SK-N-SH (cell line): ENCODE measurements around the gene CDC42BPG. TPM values are rescaled to one million over a fixed set of nuclear protein-coding genes. Genes with fewer than 3 reads are reported as not detected.

Experiments used
- CTCF ChIA-PET: fragments of 300-600, 350-600 bp; formaldehyde crosslinking; extraction: SDS; loops from one replicate; lab custom pipeline; 2021; lab: Yijun Ruan, JAX
- POLR2A ChIA-PET: fragments of 350-600 bp; sonication (Branson Sonifier 250); formaldehyde crosslinking; extraction: SDS; loops from one replicate; lab custom pipeline; 2020; ENCODE audit warnings: antibody characterized with exemption, inconsistent platforms; lab: Yijun Ruan, JAX
- DNase-seq: peaks from one replicate; pipeline ENCODE4 v3.0.0; 2012
- H2AFZ ChIP-seq: fragments of 200-600 bp; sonication (generic); 2 replicates; pipeline ENCODE4 v1.8.1; 2016; ENCODE audit warnings: antibody characterized with exemption, mild to moderate bottlenecking, low read depth
- H3F3A ChIP-seq: fragments of 200-600 bp; sonication (generic); replicated peaks from 2 replicates; pipeline ENCODE3; 2016; ENCODE audit warnings: antibody characterized with exemption, mild to moderate bottlenecking; ENCODE audit not compliant: insufficient read depth
- H3K27ac ChIP-seq, 2 experiments: fragments of 200-500 bp in 1 of 2; fragments of 200-600 bp in 1 of 2; sonication (Bioruptor generic) in 1 of 2; sonication (generic), shearing (Covaris generic) in 1 of 2; 2 replicates each; pipeline versions ENCODE4 v1.5.1 to v1.6.1; 2014 to 2016; ENCODE audit warnings: low read depth in 2 of 2, inconsistent platforms in 1 of 2, low read length in 1 of 2, mild to moderate bottlenecking in 1 of 2, mixed read lengths in 1 of 2
- H3K27me3 ChIP-seq: fragments of 200-600 bp; sonication (generic), shearing (Covaris generic); 2 replicates; pipeline ENCODE4 v1.6.1; 2016; ENCODE audit warnings: mixed run types; ENCODE audit not compliant: insufficient read depth
- H3K36me3 ChIP-seq, 2 experiments: fragments of 200-500 bp in 1 of 2; fragments of 200-600 bp in 1 of 2; sonication (Bioruptor generic) in 1 of 2; sonication (generic) in 1 of 2; replicated peaks in 1 of 2; 2 replicates each; pipeline versions ENCODE3 to v1.5.1; 2014 to 2016; ENCODE audit warnings: low read length in 1 of 2, mild to moderate bottlenecking in 1 of 2; ENCODE audit not compliant: insufficient read depth in 2 of 2, control insufficient read depth in 1 of 2
- H3K4me1 ChIP-seq, 2 experiments: fragments of 200-500 bp in 1 of 2; fragments of 200-600 bp in 1 of 2; sonication (Bioruptor generic) in 1 of 2; sonication (generic), shearing (Covaris generic) in 1 of 2; 2 replicates each; pipeline versions ENCODE4 v1.5.1 to v1.6.1; 2014 to 2016; ENCODE audit warnings: low read depth in 1 of 2, low read length in 1 of 2, mixed run types in 1 of 2; ENCODE audit not compliant: insufficient read depth in 2 of 2, control insufficient read depth in 1 of 2
- H3K4me2 ChIP-seq: fragments of 200-600 bp; sonication (generic), shearing (Covaris generic); 2 replicates; pipeline ENCODE4 v1.6.1; 2017; ENCODE audit warnings: mixed run types
- H3K4me3 ChIP-seq, 2 experiments: fragments of 200-500 bp in 1 of 2; fragments of 200-600 bp in 1 of 2; sonication (Bioruptor generic) in 1 of 2; sonication (generic), shearing (Covaris generic) in 1 of 2; 2 replicates each; pipeline versions ENCODE4 v1.5.1 to v1.8.1; 2014 to 2016; ENCODE audit warnings: low read depth in 2 of 2, inconsistent platforms in 1 of 2, low read length in 1 of 2, mild to moderate bottlenecking in 1 of 2, mixed read lengths in 1 of 2, moderate library complexity in 1 of 2
- H3K79me2 ChIP-seq: fragments of 200-600 bp; sonication (generic); 2 replicates; pipeline ENCODE4 v1.8.1; 2017; ENCODE audit warnings: mild to moderate bottlenecking; ENCODE audit not compliant: insufficient read depth
- H3K9ac ChIP-seq: fragments of 200-600 bp; sonication (generic); 2 replicates; pipeline ENCODE4 v1.6.1; 2017; ENCODE audit warnings: mixed run types
- H3K9me2 ChIP-seq: fragments of 200-600 bp; sonication (generic); 2 replicates; pipeline ENCODE4 v1.6.1; 2017; ENCODE audit warnings: mixed run types
- H3K9me3 ChIP-seq: fragments of 200-600 bp; sonication (generic); 2 replicates; pipeline ENCODE4 v1.6.1; 2017; ENCODE audit warnings: mixed run types, mild to moderate bottlenecking, moderate library complexity
- H4K20me1 ChIP-seq: fragments of 200-600 bp; sonication (generic); 2 replicates; pipeline ENCODE4 v1.6.1; 2017; ENCODE audit warnings: mild to moderate bottlenecking, mixed run types; ENCODE audit not compliant: insufficient read depth
- ELF1 ChIP-seq: IDR thresholded peaks from 2 replicates; pipeline ENCODE4 v1.4.0; 2012
- FOSL2 ChIP-seq: IDR thresholded peaks from 2 replicates; pipeline ENCODE4 v1.4.0; 2012; ENCODE audit warnings: low read depth, mild to moderate bottlenecking, moderate library complexity, borderline replicate concordance
- GATA2 ChIP-seq: sonication (generic); formaldehyde crosslinking; IDR thresholded peaks from 2 replicates; pipeline ENCODE4 v1.5.0; 2020; ENCODE audit warnings: mild to moderate bottlenecking, missing genetic modification reagents
- MXI1 ChIP-seq: IDR thresholded peaks from 2 replicates; pipeline ENCODE4 v1.6.1; 2012; ENCODE audit warnings: mild to moderate bottlenecking, low read depth, low read length, improper control_type of control experiment
- NRF1 ChIP-seq: IDR thresholded peaks from 2 replicates; pipeline ENCODE4 v1.6.1; 2012; ENCODE audit warnings: low read depth, mild to moderate bottlenecking, low read length
- RAD21 ChIP-seq: IDR thresholded peaks from 2 replicates; pipeline ENCODE4 v1.6.1; 2012; ENCODE audit warnings: mild to moderate bottlenecking, low read length
- RFX5 ChIP-seq: IDR thresholded peaks from 2 replicates; pipeline ENCODE4 v1.6.1; 2012; ENCODE audit warnings: mild to moderate bottlenecking, improper control_type of control experiment, low read length
- TEAD4 ChIP-seq: IDR thresholded peaks from 2 replicates; pipeline ENCODE4 v1.4.0; 2012; ENCODE audit warnings: mild to moderate bottlenecking, borderline replicate concordance; ENCODE audit not compliant: insufficient read depth
- WGBS: methylation state at CpG from one replicate; pipeline ENCODE4 v1.1.6; 2017; ENCODE audit warnings: low lambda C conversion rate; 5-methylcytosine and 5-hydroxymethylcytosine counted together
- polyA plus RNA-seq, 3 experiments: library from polyadenylated mRNA; depleted of rRNA; stranded (reverse); fragments of >200 nt; gene quantifications; 2 replicates each; pipeline ENCODE4 v1.2.3, GENCODE V29; 2012
- TF ChIP-seq, protein P1 (sequence below): IDR thresholded peaks from 2 replicates; pipeline ENCODE4 v1.4.0; 2012; ENCODE audit warnings: low read depth, borderline replicate concordance
- TF ChIP-seq, protein P2 (sequence below): fragments of 150-350 bp; IDR thresholded peaks from 2 replicates; pipeline ENCODE4 v1.6.1; 2017; ENCODE audit warnings: antibody characterized with exemption, low read length, low read depth, borderline replicate concordance
- TF ChIP-seq, protein P3 (sequence below): IDR thresholded peaks from 2 replicates; pipeline ENCODE4 v1.4.0; 2012; ENCODE audit warnings: low read depth, borderline replicate concordance
- TF ChIP-seq, protein P4 (sequence below): IDR thresholded peaks from 2 replicates; pipeline ENCODE4 v1.6.1; 2012; ENCODE audit warnings: mild to moderate bottlenecking, low read depth, low read length, moderate library complexity

The CDC42BPG gene
- polyA plus RNA-seq, 1 of the 3 experiments (the other 2 are of a cell fraction): 0.33 TPM

DNA sequence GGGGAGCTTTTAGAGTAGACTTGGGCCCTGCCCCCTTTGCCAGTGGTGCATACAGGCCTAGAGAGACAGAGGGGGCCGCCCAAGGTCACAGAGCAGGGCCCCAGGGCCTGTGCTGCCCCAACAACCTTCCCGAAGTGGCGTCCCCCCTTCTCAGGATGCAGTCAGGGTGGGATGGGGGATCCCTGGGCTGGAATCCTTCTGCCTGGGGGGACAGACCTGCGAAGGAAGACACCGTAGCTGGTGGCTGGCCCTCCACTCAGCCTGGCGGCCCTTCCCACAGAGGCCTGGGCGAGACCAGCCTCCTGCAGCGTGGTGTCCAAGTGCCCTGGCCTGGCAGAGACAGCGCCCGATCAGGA is 48.4 kb upstream of the CDC42BPG start:
- CTCF ChIA-PET: interaction anchor here (0.9 to 26.7 kb wide), 8 partner anchors 16 to 121 kb away, joined by 3 to 530 read pairs (median 5); partner anchors contain the start of genes ARL2, CDC42BPG and PPP2R5B
- no peak overlapping the region for H3K4me2 ChIP-seq
- POLR2A ChIA-PET: interaction anchor here (0.6 to 0.7 kb wide), 2 partner anchors 10 to 28 kb away, joined by 3 to 4 read pairs; no protein-coding TSS in a partner anchor
- no peaks in the 10 kb centered on the region for H4K20me1 ChIP-seq
- H3K9me2 ChIP-seq: no peaks in the 10 kb centered on the region
- H3K9ac ChIP-seq: no peak overlapping the region
- no peak for DNase-seq
- H3K4me1 ChIP-seq: peaks cover 0 to 11% of the 10 kb centered on the region in 2 experiments; a peak in 1 of 4 replicates
- H3K27me3 ChIP-seq: no peaks in the 10 kb centered on the region
- no peaks in the 10 kb centered on the region for H3K79me2 ChIP-seq
- H3F3A ChIP-seq: no peaks in the 10 kb centered on the region
- TF ChIP-seq NRF1 (no peak), FOSL2 (no peak), RFX5 (no peak), RAD21 (no peak), ELF1 (no peak), MXI1 (no peak), TEAD4 (no peak), GATA2 (CRISPR knock-in tag) (no peak)
- TF ChIP-seq, protein P1, sequence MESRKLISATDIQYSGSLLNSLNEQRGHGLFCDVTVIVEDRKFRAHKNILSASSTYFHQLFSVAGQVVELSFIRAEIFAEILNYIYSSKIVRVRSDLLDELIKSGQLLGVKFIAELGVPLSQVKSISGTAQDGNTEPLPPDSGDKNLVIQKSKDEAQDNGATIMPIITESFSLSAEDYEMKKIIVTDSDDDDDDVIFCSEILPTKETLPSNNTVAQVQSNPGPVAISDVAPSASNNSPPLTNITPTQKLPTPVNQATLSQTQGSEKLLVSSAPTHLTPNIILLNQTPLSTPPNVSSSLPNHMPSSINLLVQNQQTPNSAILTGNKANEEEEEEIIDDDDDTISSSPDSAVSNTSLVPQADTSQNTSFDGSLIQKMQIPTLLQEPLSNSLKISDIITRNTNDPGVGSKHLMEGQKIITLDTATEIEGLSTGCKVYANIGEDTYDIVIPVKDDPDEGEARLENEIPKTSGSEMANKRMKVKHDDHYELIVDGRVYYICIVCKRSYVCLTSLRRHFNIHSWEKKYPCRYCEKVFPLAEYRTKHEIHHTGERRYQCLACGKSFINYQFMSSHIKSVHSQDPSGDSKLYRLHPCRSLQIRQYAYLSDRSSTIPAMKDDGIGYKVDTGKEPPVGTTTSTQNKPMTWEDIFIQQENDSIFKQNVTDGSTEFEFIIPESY: no peak
- TF ChIP-seq, protein P2, sequence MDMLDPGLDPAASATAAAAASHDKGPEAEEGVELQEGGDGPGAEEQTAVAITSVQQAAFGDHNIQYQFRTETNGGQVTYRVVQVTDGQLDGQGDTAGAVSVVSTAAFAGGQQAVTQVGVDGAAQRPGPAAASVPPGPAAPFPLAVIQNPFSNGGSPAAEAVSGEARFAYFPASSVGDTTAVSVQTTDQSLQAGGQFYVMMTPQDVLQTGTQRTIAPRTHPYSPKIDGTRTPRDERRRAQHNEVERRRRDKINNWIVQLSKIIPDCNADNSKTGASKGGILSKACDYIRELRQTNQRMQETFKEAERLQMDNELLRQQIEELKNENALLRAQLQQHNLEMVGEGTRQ: no peak
- TF ChIP-seq, protein P3, sequence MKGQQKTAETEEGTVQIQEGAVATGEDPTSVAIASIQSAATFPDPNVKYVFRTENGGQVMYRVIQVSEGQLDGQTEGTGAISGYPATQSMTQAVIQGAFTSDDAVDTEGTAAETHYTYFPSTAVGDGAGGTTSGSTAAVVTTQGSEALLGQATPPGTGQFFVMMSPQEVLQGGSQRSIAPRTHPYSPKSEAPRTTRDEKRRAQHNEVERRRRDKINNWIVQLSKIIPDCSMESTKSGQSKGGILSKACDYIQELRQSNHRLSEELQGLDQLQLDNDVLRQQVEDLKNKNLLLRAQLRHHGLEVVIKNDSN: no peak
- TF ChIP-seq, protein P4, sequence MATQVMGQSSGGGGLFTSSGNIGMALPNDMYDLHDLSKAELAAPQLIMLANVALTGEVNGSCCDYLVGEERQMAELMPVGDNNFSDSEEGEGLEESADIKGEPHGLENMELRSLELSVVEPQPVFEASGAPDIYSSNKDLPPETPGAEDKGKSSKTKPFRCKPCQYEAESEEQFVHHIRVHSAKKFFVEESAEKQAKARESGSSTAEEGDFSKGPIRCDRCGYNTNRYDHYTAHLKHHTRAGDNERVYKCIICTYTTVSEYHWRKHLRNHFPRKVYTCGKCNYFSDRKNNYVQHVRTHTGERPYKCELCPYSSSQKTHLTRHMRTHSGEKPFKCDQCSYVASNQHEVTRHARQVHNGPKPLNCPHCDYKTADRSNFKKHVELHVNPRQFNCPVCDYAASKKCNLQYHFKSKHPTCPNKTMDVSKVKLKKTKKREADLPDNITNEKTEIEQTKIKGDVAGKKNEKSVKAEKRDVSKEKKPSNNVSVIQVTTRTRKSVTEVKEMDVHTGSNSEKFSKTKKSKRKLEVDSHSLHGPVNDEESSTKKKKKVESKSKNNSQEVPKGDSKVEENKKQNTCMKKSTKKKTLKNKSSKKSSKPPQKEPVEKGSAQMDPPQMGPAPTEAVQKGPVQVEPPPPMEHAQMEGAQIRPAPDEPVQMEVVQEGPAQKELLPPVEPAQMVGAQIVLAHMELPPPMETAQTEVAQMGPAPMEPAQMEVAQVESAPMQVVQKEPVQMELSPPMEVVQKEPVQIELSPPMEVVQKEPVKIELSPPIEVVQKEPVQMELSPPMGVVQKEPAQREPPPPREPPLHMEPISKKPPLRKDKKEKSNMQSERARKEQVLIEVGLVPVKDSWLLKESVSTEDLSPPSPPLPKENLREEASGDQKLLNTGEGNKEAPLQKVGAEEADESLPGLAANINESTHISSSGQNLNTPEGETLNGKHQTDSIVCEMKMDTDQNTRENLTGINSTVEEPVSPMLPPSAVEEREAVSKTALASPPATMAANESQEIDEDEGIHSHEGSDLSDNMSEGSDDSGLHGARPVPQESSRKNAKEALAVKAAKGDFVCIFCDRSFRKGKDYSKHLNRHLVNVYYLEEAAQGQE: no peak
- H2AFZ ChIP-seq: no peak overlapping the region
- no peak overlapping the region for H3K27ac ChIP-seq
- 47% methylated on average over 2 of the region's 10 CpGs for WGBS
- H3K9me3 ChIP-seq: no peaks in the 10 kb centered on the region
- H3K36me3 ChIP-seq: peaks cover 0 to 6% of the 10 kb centered on the region in 2 experiments
- H3K4me3 ChIP-seq: no peak overlapping the region
